Measurements from ENCODE around the gene APBA2. TPM values are rescaled to one million over a fixed set of nuclear protein-coding genes. Genes with fewer than 3 reads are reported as not detected.

Gene APBA2
- total and polyA plus RNA-seq, 10 of the 15 experiments (the other 5 are each of a cell fraction or from before 2014, with no cell fraction given), result 0.06 to 0.26 (median 0.07) TPM; not detected in 7

GRCh38 chr15:28931828-28932227 lies 46.1 kb downstream of the APBA2 start:
- no peak for FAIRE-seq
- H2AFZ ChIP-seq (ENCODE audit: control insufficient read depth, low read depth, low read length), result no peak overlapping the region
- RAD21 ChIA-PET (ENCODE audit: unreplicated experiment), result no interaction called here
- WGBS (ENCODE audit: insufficient coverage, insufficient replicate concordance, low lambda C conversion rate, missing lambda C conversion rate), result 14% methylated on average over 4 of the region's 4 CpGs
- no peaks in the 10 kb centered on the region for H3K4me1 ChIP-seq (ENCODE audit: control insufficient read depth, insufficient read depth, low read length)
- no peaks in the 10 kb centered on the region for H3K79me2 ChIP-seq (ENCODE audit: control insufficient read depth, insufficient read depth, low read length)
- H3K27me3 ChIP-seq (replicated peaks in 1 of 2; ENCODE audit: control insufficient read depth in 2 of 2, insufficient read depth in 2 of 2, low read length in 1 of 2), result peaks cover 0 to 2% of the 10 kb centered on the region in 2 experiments; a peak in 1 of 4 replicates
- DNase-seq (ENCODE audit: low read depth, low spot score), result no peak
- H3K4me3 ChIP-seq, result no peak overlapping the region
- POLR2A ChIA-PET, result no interaction called here
- in situ Hi-C loops (cut with MboI), result no loop called here
- SMC1A ChIA-PET (ENCODE audit: uncharacterized antibody, unreplicated experiment), result no interaction called here
- H4K20me1 ChIP-seq (ENCODE audit: control insufficient read depth, insufficient read depth), result no peaks in the 10 kb centered on the region
- H3K9me3 ChIP-seq (replicated peaks; ENCODE audit: control insufficient read depth, insufficient read depth, low read length), result no peaks in the 10 kb centered on the region
- no peak for ATAC-seq
- H3K36me3 ChIP-seq (ENCODE audit: control insufficient read depth in 2 of 2, insufficient read depth in 2 of 2, low read length in 1 of 2), result no peaks in the 10 kb centered on the region
- H3K9ac ChIP-seq (ENCODE audit: control insufficient read depth, insufficient read depth, low read length), result no peak overlapping the region
- CTCF ChIA-PET, result no interaction called here
- no peak overlapping the region for H3K27ac ChIP-seq (ENCODE audit: control insufficient read depth, insufficient read depth)
- H3K4me2 ChIP-seq (ENCODE audit: control insufficient read depth, insufficient read depth), result no peak overlapping the region
- intact Hi-C loops (cut with micrococcal nuclease; ENCODE audit: unreplicated experiment), result no loop called here
- no TSS peak for BruUV-seq (replicated peaks)
- no peak for TF ChIP-seq STAT3 (IDR thresholded peaks at IDR 0.05; ENCODE audit: low read depth, low read length)
- TF ChIP-seq MYC (IDR thresholded peaks at IDR 0.05; ENCODE audit: insufficient read depth, insufficient read length, insufficient replicate concordance, low read length, severe bottlenecking), result no peak
- TF ChIP-seq ZNF592 (IDR thresholded peaks at IDR 0.05), result no peak
- TF ChIP-seq NRF1 (conservative IDR thresholded peaks at IDR 0.05; ENCODE audit: low read depth, low read length), result no peak
- no peak for TF ChIP-seq CBX5 (IDR thresholded peaks at IDR 0.05; ENCODE audit: low read depth)
- TF ChIP-seq HSF1 (IDR thresholded peaks at IDR 0.05; ENCODE audit: low read depth, low read length), result no peak
- TF ChIP-seq NFYA (IDR thresholded peaks at IDR 0.05; ENCODE audit: borderline replicate concordance, low read depth, low read length), result no peak
- TF ChIP-seq STAT1 (conservative IDR thresholded peaks at IDR 0.05), result no peak
- no peak for TF ChIP-seq MEF2A (IDR thresholded peaks at IDR 0.05; ENCODE audit: insufficient read depth, low read depth, low read length)
- TF ChIP-seq E2F4 (IDR thresholded peaks at IDR 0.05; ENCODE audit: low read depth, low read length), result no peak
- no peak for TF ChIP-seq POLR2AphosphoS5 (IDR thresholded peaks at IDR 0.05; ENCODE audit: low read length)
- TF ChIP-seq JUND (IDR thresholded peaks at IDR 0.05; ENCODE audit: low read depth, low read length), result no peak
- TF ChIP-seq POLR2AphosphoS2 (IDR thresholded peaks at IDR 0.05; ENCODE audit: low read depth, low read length), result no peak
- TF ChIP-seq TAF1 (IDR thresholded peaks at IDR 0.05; ENCODE audit: borderline replicate concordance, low read depth, low read length), result no peak
- no peak for TF ChIP-seq WRNIP1 (IDR thresholded peaks at IDR 0.05; ENCODE audit: borderline replicate concordance, low read depth, low read length)
- TF ChIP-seq ETV6 (conservative IDR thresholded peaks at IDR 0.05 in 1 of 2, IDR thresholded peaks at IDR 0.05 in 1 of 2; ENCODE audit: borderline replicate concordance in 1 of 2, low read depth in 1 of 2), result no peak
